CMK (cell line): ENCODE data around the gene ST6GALNAC5.
"Not testable (repeated sequence)": the region's sequence is repeated elsewhere in the genome, so short reads cannot be mapped to it uniquely, and the experiment has no call there.

Experiments used
- DNase-seq: peaks from one replicate; pipeline ENCODE4 v3.0.0-alpha.2; 2010; ENCODE audit warnings: low read depth

Gene ST6GALNAC5

GRCh38 chr1:76867342-76868130 is at the start of gene ST6GALNAC5:
Gene ST6GALNAC5, plus strand, starts transcription at chr1:76867480.
- no peak for DNase-seq

- DNase-seq = no peak
Measured at GRCh38 chr1:76820028-76820427, 47.3 kb upstream of the ST6GALNAC5 start.

DNA sequence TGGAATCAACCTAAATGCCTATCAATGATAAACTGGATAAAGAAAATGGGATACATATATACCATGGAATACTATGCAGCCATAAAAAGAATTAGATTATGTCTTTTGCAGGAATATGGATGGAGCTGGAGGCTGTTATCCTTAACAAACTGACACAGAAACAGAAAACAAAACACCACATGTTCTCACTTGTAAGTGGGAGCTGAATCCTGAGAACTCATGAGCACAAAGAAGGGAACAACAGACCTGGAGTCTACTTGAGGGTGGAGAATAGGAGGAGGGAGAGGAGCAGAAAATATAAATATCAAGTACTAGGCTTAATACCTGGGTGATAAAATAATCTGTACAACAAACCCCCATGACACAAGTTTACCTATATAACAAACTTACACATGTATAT is 44.3 kb upstream of the ST6GALNAC5 start:
- not testable (repeated sequence) for DNase-seq

DNA sequence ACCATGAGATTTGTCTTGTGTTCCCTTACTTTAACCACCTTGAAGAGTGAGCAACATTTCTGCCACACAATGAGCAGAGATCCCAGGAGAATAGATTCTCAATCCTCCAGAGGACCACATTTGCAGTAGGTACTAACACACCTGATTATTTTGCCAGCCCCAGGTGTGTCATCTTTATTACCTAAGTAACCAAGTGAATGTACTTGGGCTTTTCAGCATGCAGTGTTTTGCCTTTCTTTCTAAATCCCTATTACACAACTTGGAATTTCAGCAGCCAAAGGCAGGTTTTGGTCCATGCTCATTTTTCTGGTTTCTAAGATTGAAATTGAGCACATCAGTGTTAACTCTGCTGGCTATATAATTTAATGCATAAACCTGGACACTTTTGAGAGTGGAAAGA is 43.2 kb upstream of the ST6GALNAC5 start:
- DNase-seq = no peak

DNA sequence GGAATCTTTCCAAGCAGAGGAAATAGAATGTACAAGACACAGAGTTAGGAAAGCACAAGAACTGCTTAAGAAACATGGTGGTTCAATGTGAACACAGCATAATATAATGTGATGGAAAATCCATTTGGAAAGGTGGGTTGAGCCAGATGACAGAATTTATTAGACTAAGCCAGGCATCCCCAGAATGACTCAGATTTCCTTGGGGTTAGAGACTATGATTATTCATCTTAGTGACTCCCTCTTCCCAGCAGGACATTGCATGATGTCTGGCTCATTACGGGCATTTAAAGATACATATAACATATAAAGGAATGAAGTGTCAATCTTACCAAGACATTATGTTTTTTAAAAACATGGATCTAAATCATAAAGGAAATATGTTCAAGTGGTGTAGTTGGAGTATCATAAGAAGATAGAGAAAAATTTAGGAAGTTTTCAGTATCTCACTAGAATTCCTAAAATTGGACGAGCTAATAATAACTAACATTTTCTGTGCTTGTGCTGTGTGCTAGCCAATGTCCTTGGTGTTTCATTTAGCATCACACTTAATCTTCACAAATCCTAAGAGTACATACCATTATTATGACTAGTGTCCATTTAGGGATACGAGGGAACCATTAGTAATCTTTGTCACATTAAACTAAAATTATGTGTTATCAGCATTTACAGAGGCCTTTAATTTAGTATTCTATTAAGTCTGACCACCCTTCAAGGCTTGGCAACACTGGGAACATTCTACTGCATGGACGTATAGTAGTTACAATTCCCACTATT is 41.0 kb upstream of the ST6GALNAC5 start:
- no peak for DNase-seq

DNA sequence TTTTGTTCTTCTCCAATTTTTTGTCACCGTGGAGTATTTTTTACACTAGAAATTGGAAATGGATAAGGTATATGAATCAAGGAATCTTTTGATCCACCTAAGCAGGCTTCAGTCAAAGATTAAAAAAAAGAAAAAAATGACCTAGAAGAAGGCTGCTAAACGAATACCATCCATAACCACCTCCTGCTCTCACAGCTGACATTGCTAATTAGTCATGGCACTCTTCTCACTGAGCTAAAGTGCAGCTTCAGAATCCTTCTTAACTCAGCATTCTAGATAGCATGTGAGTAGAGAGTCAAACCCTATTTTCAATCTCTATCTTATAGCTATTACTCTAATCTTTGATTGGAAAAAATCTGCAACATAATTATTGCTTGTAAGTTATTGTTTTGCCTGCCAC is 40.2 kb upstream of the ST6GALNAC5 start:
- no peak for DNase-seq

DNA sequence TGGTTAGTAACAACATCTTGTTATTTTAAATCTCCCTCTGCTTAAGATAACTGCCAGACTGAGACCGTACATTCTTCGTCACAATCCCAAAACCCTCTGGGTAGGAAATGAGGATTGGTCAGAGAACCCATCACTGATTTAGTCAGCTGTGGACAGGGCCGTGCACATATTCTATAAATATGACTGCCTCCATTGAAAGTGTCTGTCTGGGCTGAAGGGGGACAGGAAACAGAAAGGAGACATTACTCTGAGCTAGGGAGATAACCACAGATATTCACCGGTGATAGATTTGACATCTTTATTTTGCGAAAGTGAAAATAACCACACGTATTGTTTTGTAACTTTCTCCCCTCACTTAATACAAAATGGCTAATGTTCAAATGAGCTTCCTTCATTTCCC is 36.9 kb upstream of the ST6GALNAC5 start:
- no peak for DNase-seq

DNA sequence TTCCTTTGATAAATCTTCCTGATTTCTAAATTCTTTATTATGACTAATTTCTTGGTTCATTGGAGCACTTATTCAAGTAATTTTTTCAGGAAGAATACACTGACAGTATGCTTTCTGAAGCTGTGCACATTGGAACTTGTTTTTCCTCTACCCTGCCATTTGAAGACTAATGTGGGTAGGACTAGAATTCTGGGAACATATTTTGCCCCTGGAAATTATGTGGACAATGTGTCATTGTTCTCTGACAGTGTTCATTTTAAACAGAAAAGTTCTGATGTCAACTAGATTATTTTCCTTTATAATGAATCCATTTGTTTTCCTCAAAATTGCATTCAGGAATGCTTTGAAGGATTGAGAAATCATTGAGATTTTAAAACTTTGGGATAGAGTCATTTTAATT is 34.8 kb upstream of the ST6GALNAC5 start:
- no peak for DNase-seq

DNA sequence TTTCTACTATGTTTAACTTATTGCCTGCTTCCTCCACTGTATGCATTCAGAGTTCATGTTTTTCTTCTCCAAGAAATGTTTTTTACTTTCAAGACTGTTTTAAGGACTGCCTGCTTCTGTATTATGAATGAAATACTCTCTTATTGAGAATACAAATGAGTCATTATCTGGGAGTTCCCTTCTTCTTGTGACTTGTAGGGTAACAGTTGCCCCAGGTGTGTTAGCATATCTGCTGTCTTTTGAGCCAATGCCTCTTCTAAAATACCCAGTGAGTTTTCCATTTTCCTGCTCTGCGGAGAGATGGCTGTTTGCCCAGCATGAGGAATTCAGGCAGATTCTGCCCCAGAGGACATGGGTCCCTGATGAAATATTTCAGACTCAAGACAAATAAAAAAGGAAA is 34.1 kb upstream of the ST6GALNAC5 start:
- DNase-seq = no peak

DNA sequence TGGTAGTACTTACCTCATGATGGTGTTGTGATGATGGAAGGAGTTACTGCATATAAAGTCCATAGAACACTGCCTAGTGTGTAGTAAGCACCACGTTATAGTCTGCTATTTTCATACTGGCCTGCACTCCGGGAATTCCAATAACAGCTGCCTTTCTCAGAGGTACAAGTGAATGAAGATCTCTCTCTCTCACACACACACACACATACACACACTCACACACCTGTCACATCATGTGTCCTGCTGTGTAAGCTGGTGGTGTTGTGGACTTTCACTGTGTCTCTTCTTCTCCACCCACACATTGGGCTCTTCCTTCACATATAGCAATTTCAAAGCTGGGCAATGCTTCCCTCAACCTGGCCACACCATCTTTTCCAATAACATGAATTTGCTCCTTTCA is 33.4 kb upstream of the ST6GALNAC5 start:
- no peak for DNase-seq

GRCh38 chr1:76835203-76835602 is 32.1 kb upstream of the ST6GALNAC5 start:
- no peak for DNase-seq

DNA sequence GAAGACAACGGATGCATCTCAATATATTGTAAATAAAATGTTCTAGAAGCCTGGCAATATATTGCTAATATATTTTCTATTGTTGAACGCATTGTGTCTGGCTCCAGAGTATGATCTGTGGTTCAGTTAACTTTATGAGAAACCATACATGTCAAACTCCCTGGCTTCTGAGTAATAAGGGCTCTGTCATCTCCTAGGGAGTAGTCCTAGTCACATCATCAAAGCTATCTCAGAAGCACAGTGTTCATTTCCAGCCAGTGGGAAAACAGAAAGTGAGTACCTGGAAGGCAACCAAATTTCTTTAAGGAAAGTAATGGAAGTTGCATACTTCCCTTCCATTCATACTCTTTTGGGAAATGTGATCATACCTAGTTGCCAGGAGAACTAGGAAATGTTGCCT is 27.0 kb upstream of the ST6GALNAC5 start:
- DNase-seq = no peak

GRCh38 chr1:76841460-76841859 is 25.8 kb upstream of the ST6GALNAC5 start:
- no peak for DNase-seq

DNA sequence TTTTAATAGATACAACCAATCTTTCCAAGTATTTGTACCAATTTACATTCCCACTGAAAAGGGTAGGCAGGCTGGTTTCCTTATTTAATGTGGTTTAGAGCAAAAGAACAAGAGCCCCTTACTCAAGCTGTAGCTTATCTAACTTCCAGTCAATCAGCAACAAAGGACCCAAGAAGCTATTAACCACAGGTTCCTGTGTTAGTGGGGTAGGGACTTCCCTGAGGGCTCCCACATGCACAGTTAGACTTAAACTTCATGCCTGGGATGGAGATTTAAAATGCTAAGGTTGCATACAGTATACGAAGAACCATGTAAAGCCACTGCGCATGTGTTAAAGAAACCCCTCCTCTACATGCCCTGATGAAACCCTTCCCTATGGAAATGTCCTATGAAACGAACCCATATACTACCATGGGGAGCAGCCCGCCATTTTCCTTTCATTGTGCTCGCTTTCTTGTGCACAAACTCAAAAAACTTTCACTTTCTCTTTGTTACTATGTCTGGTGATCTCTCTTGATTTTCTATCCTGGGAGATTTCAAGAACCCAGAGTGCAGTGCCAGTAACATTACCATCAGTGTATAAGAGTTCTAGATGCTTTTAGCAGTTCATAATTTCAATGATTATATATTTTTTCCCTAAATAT is 23.3 kb upstream of the ST6GALNAC5 start:
- no peak for DNase-seq

DNA sequence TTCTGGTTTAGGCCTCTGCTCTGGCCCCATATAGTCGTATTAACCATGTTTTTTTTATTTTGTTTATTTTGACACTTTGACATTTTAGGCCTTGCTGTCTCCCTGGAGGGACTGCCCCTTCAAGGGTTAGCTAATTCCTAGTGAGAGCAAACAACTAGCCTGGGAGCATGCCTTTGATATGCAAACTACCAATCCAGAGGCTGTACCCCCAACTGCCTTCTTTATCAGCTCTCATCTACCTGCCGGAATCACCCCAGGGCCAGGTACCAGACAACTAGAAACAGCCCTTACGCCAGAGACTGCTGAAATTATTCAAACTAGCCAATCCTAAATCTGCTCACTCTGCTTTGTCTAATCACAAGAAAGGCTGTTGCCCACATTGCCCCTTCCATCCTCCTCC is 13.0 kb upstream of the ST6GALNAC5 start:
- DNase-seq = no peak

- no peak for DNase-seq
Measured at GRCh38 chr1:76856104-76856503, 11.2 kb upstream of the ST6GALNAC5 start.

- DNase-seq = no peak
Measured at GRCh38 chr1:76857138-76857537, 10.1 kb upstream of the ST6GALNAC5 start.

GRCh38 chr1:76857973-76858372 is 9.3 kb upstream of the ST6GALNAC5 start:
- no peak for DNase-seq

- DNase-seq = no peak
Measured at GRCh38 chr1:76861149-76861548, 6.1 kb upstream of the ST6GALNAC5 start.

DNA sequence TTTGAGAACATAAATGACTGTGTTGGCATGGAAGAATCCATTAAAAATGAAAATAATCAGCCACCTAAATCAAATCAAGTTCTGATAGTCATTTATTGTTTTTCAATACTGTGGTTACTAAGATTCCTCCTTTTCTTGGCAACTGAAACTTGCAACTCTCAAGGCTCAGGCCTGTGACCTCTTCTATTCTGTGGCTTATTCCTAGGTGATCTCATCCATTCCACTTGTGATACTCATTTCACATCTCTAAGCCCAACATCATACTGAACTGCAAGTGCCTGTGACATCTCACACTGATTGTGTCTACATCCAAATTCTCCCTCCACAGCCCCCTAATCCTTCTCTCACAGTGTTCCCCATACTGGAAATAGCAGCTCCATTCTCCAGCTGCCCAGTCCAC is 4.8 kb upstream of the ST6GALNAC5 start:
- DNase-seq = no peak

- no peak for DNase-seq
Measured at GRCh38 chr1:76864383-76864782, 2.9 kb upstream of the ST6GALNAC5 start.

DNA sequence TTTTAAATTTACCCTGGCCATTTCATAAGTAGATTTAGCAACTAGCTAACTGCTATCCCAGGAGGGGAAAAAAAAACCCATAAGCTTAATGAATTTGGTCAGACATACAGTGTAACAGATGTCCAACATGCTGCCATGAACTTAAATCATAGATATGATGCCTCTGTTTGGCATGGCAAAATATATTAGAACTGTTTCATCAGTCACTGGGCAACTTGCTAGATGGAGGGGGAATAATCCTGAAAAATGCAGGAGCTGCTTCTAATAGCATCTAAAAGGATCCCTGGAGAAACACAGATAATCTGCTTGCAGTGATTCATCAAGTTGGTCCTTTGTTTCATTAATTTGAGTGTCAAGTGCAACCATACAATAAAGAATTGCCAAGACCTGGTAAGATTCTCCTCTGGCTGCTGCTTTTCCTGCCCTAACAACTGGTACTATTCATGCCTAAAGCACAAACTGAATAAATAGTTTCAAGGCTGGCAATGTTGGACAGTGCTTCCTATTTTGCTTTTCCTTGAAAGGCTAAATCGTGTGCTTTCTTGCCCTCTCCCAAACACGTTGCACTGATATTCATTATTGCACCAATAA is 1.5 kb upstream of the ST6GALNAC5 start:
- no peak for DNase-seq

DNA sequence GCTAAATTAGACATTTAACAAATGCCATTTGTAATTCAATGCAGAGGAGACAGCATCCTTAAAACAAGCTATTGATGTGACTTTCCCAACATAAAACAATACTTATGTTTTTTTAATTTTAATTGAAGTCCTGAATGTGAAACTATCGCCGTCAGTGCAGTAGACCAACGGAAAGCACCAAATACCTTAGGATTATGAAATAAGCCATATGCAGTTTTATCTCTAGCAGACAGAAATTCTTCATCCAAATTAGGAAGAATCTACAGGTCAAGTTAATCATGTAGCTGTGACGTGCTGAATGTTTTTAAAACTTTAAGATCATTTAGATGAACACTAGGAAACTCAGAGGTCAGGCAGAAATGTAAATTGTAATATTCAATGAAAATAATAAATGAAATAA is 714 bp upstream of the ST6GALNAC5 start:
- DNase-seq = no peak
